Neural progenitor cell (in vitro differentiated cells): Measurements from ENCODE around the gene ACTRT2. TPM values are rescaled to one million over a fixed set of nuclear protein-coding genes. Genes with fewer than 3 reads are reported as not detected.

Source experiments
- DNase-seq: peaks from one replicate; pipeline ENCODE4 v3.0.0-alpha.2; 2016; ENCODE audit warnings: low spot score
- H2AFZ ChIP-seq: fragments of 200-600 bp; sonication (generic); replicated peaks from 2 replicates; pipeline ENCODE4 v1.6.1; 2016; ENCODE audit warnings: antibody characterized with exemption
- H3F3A ChIP-seq: fragments of 200-600 bp; sonication (generic); 2 replicates; pipeline ENCODE4 v1.6.1; 2016; ENCODE audit warnings: antibody characterized with exemption, low read depth
- H3K27ac ChIP-seq: fragments of 200-600 bp; sonication (generic); 2 replicates; pipeline ENCODE4 v1.5.1; 2016; ENCODE audit warnings: mild to moderate bottlenecking
- H3K27me3 ChIP-seq: fragments of 200-600 bp; sonication (generic); 2 replicates; pipeline ENCODE4 v1.6.1; 2016; ENCODE audit warnings: mild to moderate bottlenecking, moderate library complexity
- H3K36me3 ChIP-seq: fragments of 200-600 bp; sonication (generic); 2 replicates; pipeline ENCODE4 v1.5.1; 2016
- H3K4me1 ChIP-seq: fragments of 200-600 bp; sonication (generic); 2 replicates; pipeline ENCODE4 v1.6.1; 2016; ENCODE audit warnings: mixed run types
- H3K4me2 ChIP-seq: fragments of 200-600 bp; sonication (generic); 2 replicates; pipeline ENCODE4 v1.6.1; 2016
- H3K4me3 ChIP-seq: fragments of 200-600 bp; sonication (generic); 2 replicates; pipeline ENCODE4 v1.5.1; 2016
- H3K79me2 ChIP-seq: fragments of 200-600 bp; sonication (generic); 2 replicates; pipeline ENCODE4 v1.6.1; 2016; ENCODE audit warnings: low read depth
- H3K9ac ChIP-seq: fragments of 200-600 bp; sonication (generic); 2 replicates; pipeline ENCODE4 v1.6.1; 2016
- H3K9me3 ChIP-seq: fragments of 200-600 bp; sonication (generic); 2 replicates; pipeline ENCODE4 v1.5.1; 2016; ENCODE audit warnings: low read depth
- H4K20me1 ChIP-seq: fragments of 200-600 bp; sonication (generic); 2 replicates; pipeline ENCODE4 v1.6.1; 2016; ENCODE audit warnings: low read depth
- H3K27ac Mint-ChIP-seq: 3 replicates; pipeline ENCODE4 v1.8.0; 2021; ENCODE audit warnings: mixed read lengths
- H3K27me3 Mint-ChIP-seq: 2 replicates; pipeline ENCODE4 v1.8.0; 2022; ENCODE audit warnings: low read depth, mild to moderate bottlenecking, inconsistent platforms, moderate library complexity, mixed read lengths; ENCODE audit not compliant: insufficient read depth
- H3K36me3 Mint-ChIP-seq: 3 replicates; pipeline ENCODE4 v1.8.0; 2021; ENCODE audit warnings: mixed read lengths
- H3K4me1 Mint-ChIP-seq: 3 replicates; pipeline ENCODE4 v1.8.0; 2021; ENCODE audit warnings: mixed read lengths
- H3K4me3 Mint-ChIP-seq: 3 replicates; pipeline ENCODE4 v1.8.0; 2021; ENCODE audit warnings: mild to moderate bottlenecking, moderate library complexity, mixed read lengths
- H3K9me3 Mint-ChIP-seq: 3 replicates; pipeline ENCODE4 v1.8.0; 2020; ENCODE audit warnings: mixed read lengths
- CTCF ChIP-seq: fragments of 200-600 bp; sonication (generic); IDR thresholded peaks from 2 replicates; pipeline ENCODE4 v1.5.1; 2017; ENCODE audit warnings: antibody characterized with exemption, mild to moderate bottlenecking
- EZH2 ChIP-seq: fragments of 200-600 bp; sonication (generic); IDR thresholded peaks from 2 replicates; pipeline ENCODE4 v1.6.1; 2017; ENCODE audit warnings: antibody characterized with exemption, mild to moderate bottlenecking, moderate library complexity
- EZH2phosphoT487 ChIP-seq: fragments of 200-600 bp; sonication (generic); IDR thresholded peaks from 2 replicates; pipeline ENCODE4 v1.6.1; 2017; ENCODE audit warnings: antibody characterized with exemption
- total RNA-seq: library from RNA; depleted of rRNA; stranded (reverse); fragments of >200 nt; gene quantifications from 2 replicates; pipeline ENCODE4 v1.2.3, GENCODE V29; 2015; ENCODE audit warnings: low replicate concordance

The ACTRT2 gene
- total RNA-seq, 1 donor from 2014 or later: not detected

GRCh38 chr1:2986549-2987305 is 34.5 kb upstream of the ACTRT2 start:
- no peak overlapping the region for H3K4me3 Mint-ChIP-seq
- no peaks in the 10 kb centered on the region for H3K36me3 ChIP-seq
- H3K27me3 ChIP-seq: no peaks in the 10 kb centered on the region
- H3K4me2 ChIP-seq: no peak overlapping the region
- no peak overlapping the region for H2AFZ ChIP-seq
- no peak overlapping the region for H3K9ac ChIP-seq
- H3K4me1 Mint-ChIP-seq: peaks cover 7% of the 10 kb centered on the region
- H3K9me3 ChIP-seq: no peaks in the 10 kb centered on the region
- H3K27me3 Mint-ChIP-seq: peaks cover 6% of the 10 kb centered on the region
- H3K4me1 ChIP-seq: no peaks in the 10 kb centered on the region
- no peaks in the 10 kb centered on the region for H4K20me1 ChIP-seq
- H3K27ac Mint-ChIP-seq: no peak overlapping the region
- no peaks in the 10 kb centered on the region for H3K79me2 ChIP-seq
- H3F3A ChIP-seq: no peaks in the 10 kb centered on the region
- no peaks in the 10 kb centered on the region for H3K36me3 Mint-ChIP-seq
- no peak for DNase-seq
- H3K27ac ChIP-seq: no peak overlapping the region
- TF ChIP-seq CTCF (no peak), EZH2 (no peak), EZH2phosphoT487 (no peak)
- peaks cover 2% of the 10 kb centered on the region for H3K9me3 Mint-ChIP-seq
- H3K4me3 ChIP-seq: no peak overlapping the region

DNA sequence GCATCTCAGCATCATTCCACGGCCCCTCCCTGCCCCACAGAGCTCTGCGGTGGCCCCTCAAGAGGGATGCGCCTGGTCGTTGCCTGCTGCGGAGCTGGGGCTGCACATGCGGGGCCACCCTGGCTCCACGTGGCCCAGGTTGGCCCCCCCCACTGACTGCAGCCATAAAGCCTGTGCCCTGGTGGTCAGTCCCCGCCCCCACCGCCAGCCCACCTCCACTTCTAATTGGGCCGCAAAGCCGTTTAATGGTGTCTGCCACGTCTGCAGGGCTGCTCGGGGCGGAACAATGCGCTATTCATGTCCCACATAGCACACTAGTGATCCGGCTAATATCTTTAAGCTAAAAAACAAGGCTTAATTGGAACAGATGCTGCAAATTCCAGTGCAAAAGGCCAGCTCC is 33.5 kb upstream of the ACTRT2 start:
- no peak overlapping the region for H2AFZ ChIP-seq
- Mint-ChIP-seq H3K9me3 (peaks cover 5% of the 10 kb centered on the region), H3K4me3 (no peak overlapping the region), H3K27me3 (peaks cover 6% of the 10 kb centered on the region), H3K27ac (no peak overlapping the region), H3K36me3 (no peaks in the 10 kb centered on the region), H3K4me1 (peaks cover 7% of the 10 kb centered on the region)
- TF ChIP-seq EZH2 (no peak), CTCF (no peak), EZH2phosphoT487 (no peak)
- H4K20me1 ChIP-seq: no peaks in the 10 kb centered on the region
- no peak overlapping the region for H3K9ac ChIP-seq
- no peaks in the 10 kb centered on the region for H3K27me3 ChIP-seq
- no peak overlapping the region for H3K4me2 ChIP-seq
- H3K4me1 ChIP-seq: no peaks in the 10 kb centered on the region
- H3K9me3 ChIP-seq: no peaks in the 10 kb centered on the region
- DNase-seq: no peak
- H3K4me3 ChIP-seq: no peak overlapping the region
- H3K36me3 ChIP-seq: no peaks in the 10 kb centered on the region
- no peaks in the 10 kb centered on the region for H3F3A ChIP-seq
- no peaks in the 10 kb centered on the region for H3K79me2 ChIP-seq
- no peak overlapping the region for H3K27ac ChIP-seq

DNA sequence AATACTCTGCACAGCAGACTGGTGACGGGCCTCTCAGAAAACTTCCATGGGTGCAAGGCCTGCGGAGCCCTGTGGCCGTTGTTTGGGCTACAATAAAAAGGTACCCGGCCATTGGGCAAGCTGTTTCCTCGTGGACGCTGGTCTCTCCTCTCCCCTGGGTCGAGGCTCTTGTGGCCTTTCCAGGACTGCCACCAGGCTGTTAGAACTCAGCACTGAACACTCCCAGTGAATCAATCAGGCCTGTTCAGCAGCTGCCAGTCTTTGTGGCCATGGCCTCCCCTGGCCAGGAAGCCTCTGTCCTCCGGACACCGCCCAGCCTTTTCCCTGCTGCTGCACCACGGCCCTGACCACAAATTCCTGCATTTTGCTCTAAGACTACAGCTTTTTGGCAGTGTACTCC is 33.0 kb upstream of the ACTRT2 start:
- H3K27me3 ChIP-seq: no peaks in the 10 kb centered on the region

More for the DNA sequence above, 33.0 kb upstream of the ACTRT2 start:
- Histone ChIP-seq H4K20me1 (no peaks in the 10 kb centered on the region), H3K79me2 (no peaks in the 10 kb centered on the region), H3K4me3 (no peak overlapping the region), H3F3A (no peaks in the 10 kb centered on the region), H3K9me3 (no peaks in the 10 kb centered on the region), H3K9ac (no peak overlapping the region), H3K36me3 (no peaks in the 10 kb centered on the region), H2AFZ (no peak overlapping the region), H3K4me2 (no peak overlapping the region), H3K4me1 (no peaks in the 10 kb centered on the region), H3K27ac (no peak overlapping the region)
- Mint-ChIP-seq H3K4me3 (no peak overlapping the region), H3K9me3 (peaks cover 9% of the 10 kb centered on the region), H3K27me3 (peaks cover 6% of the 10 kb centered on the region), H3K36me3 (no peaks in the 10 kb centered on the region), H3K27ac (no peak overlapping the region), H3K4me1 (peaks cover 7% of the 10 kb centered on the region)
- TF ChIP-seq CTCF (no peak), EZH2 (no peak), EZH2phosphoT487 (no peak)
- DNase-seq: no peak
